Measurements from ENCODE around the gene TJP3. TPM values are rescaled to one million over a fixed set of nuclear protein-coding genes. Genes with fewer than 3 reads are reported as not detected.

The TJP3 gene
- total RNA-seq, 4 donors from 2014 or later, result 93.3 to 364 (median 286) TPM

DNA sequence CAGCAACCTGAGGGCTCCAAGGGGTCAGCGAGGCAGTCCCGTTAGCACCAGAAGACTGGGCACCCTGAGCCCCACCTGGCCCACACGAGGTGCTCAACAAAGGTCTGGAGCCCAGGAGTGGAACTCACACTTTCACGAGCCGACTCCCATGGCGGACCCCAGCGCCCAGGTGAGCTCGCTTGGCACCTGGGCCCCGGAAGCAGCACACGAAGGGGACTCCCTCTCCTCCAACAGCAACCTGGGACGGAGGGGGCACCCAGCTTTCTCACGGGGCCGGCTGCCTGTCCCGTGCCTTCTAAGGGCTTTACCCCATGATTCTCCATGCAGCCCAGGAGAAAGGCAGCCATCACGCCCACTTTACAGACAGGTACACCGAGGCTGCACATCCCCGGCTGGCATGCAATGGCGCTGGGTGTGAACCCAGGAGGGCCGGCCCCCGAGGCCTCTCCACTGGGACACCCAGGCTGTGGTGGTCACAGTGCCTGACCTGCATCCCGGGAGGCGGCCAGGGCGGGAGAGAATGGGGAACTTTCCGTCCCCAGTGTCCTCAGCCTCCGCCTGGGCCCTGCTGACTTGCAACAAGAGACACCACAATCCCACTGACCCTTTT lies 13.0 kb upstream of the TJP3 start:
- H3K9me3 ChIP-seq, result no peaks in the 10 kb centered on the region
- H3K36me3 ChIP-seq, result no peaks in the 10 kb centered on the region
- peaks cover 0 to 22% (median 10%) of the 10 kb centered on the region in 4 donors for H3K4me1 ChIP-seq
- TF ChIP-seq CTCF (IDR thresholded peaks at IDR 0.05) (no peak), POLR2A (IDR thresholded peaks at IDR 0.05) (no peak)
- no peak for DNase-seq
- H3K27ac ChIP-seq, result no peak overlapping the region
- H3K27me3 ChIP-seq, result no peaks in the 10 kb centered on the region
- H3K4me3 ChIP-seq, result no peak overlapping the region

GRCh38 chr19:3695986-3696659 lies 12.1 kb upstream of the TJP3 start:
- Histone ChIP-seq H3K9me3 (no peaks in the 10 kb centered on the region), H3K4me3 (no peak overlapping the region), H3K4me1 (peaks cover 0 to 22% (median 10%) of the 10 kb centered on the region in 4 donors), H3K36me3 (no peaks in the 10 kb centered on the region), H3K27me3 (no peaks in the 10 kb centered on the region), H3K27ac (no peak overlapping the region)
- DNase-seq, result no peak
- TF ChIP-seq POLR2A (IDR thresholded peaks at IDR 0.05), result no peak
- TF ChIP-seq CTCF (IDR thresholded peaks at IDR 0.05), result no peak

GRCh38 chr19:3696660-3696995 lies 11.6 kb upstream of the TJP3 start:
- Histone ChIP-seq H3K9me3 (no peaks in the 10 kb centered on the region), H3K36me3 (no peaks in the 10 kb centered on the region), H3K4me3 (no peak overlapping the region), H3K27ac (no peak overlapping the region), H3K27me3 (no peaks in the 10 kb centered on the region), H3K4me1 (peaks cover 0 to 22% (median 10%) of the 10 kb centered on the region in 4 donors)
- TF ChIP-seq POLR2A (IDR thresholded peaks at IDR 0.05), result no peak
- no peak for DNase-seq

DNA sequence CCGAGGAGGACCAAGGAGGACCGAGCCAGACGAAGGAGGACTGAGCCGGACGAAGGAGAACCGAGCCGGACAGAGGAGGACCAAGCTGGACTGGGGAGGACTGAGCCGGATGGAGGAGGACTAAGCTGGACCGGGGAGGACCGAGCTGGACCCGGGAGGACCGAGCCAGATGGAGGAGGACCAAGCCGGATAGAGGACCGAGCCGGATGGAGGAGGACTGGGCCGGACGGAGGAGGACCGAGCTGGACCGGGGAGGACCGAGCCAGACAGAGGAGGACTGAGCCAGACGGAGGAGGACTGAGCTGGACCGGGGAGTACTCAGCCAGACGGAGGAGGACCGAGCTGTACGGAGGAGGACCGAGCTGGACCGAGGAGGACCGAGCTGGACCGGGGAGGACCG lies 11.1 kb upstream of the TJP3 start:
- DNase-seq, result no peak
- Histone ChIP-seq H3K9me3 (no peaks in the 10 kb centered on the region), H3K4me3 (no peak overlapping the region), H3K36me3 (no peaks in the 10 kb centered on the region), H3K27me3 (no peaks in the 10 kb centered on the region), H3K27ac (no peak overlapping the region), H3K4me1 (peaks cover 0 to 22% (median 10%) of the 10 kb centered on the region in 4 donors)
- TF ChIP-seq CTCF (IDR thresholded peaks at IDR 0.05) (no peak), POLR2A (IDR thresholded peaks at IDR 0.05) (no peak)

DNA sequence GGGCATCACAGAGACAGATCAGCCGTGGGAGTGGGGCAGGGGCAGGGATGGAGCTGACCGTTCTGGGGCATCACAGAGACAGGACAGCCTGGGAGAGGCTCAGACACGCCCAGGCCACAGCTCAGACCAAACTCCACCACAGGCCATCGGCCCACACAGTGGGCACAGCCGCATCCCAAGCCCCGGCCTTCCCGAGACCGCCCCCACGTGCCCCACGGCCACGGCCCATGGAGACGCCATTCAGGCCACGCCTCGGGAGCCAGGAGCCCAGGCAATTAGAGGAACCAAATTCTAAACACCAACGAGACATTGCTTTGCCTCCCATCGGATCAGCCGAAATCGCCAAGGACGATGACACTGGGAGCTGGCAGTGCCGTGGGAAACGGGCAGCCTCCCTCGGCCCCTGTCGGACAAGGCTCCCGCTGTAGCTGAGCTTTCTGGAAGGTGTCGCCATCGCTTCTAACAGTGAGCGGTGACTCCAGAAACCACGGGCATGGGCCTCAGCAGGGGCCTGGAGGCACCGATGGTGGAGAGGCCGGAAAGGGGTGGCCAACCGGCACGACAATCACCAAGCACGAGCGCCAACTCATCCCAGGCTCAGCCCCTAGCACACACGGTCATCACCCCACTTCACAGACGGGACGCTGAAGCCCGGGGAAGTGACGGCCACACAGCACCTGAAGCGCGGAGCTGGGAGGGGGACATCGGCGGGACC lies 10.4 kb upstream of the TJP3 start:
- Histone ChIP-seq H3K27me3 (no peaks in the 10 kb centered on the region), H3K4me3 (peak overlapping the region in 1 of 4 donors; percentile 92), H3K4me1 (peaks cover 0 to 22% (median 10%) of the 10 kb centered on the region in 4 donors), H3K9me3 (no peaks in the 10 kb centered on the region), H3K36me3 (no peaks in the 10 kb centered on the region), H3K27ac (peak overlapping the region in 2 of 4 donors; percentile 31 to 73)
- DNase-seq, result no peak
- no peak for TF ChIP-seq POLR2A (IDR thresholded peaks at IDR 0.05)
- TF ChIP-seq CTCF (IDR thresholded peaks at IDR 0.05), result no peak

GRCh38 chr19:3698386-3698950 lies 9.7 kb upstream of the TJP3 start:
- Histone ChIP-seq H3K9me3 (no peaks in the 10 kb centered on the region), H3K4me3 (peak overlapping the region in 2 of 4 donors; percentile 92 to 98), H3K27ac (peak overlapping the region; percentile 31 to 82 (median 70)), H3K36me3 (no peaks in the 10 kb centered on the region), H3K27me3 (no peaks in the 10 kb centered on the region), H3K4me1 (peaks cover 0 to 17% (median 10%) of the 10 kb centered on the region in 4 donors)
- TF ChIP-seq CTCF (IDR thresholded peaks at IDR 0.05), result no peak
- DNase-seq, result no peak
